SK-N-SH (cell line): ENCODE results near the gene IPPK. TPM values are rescaled to one million over a fixed set of nuclear protein-coding genes. Genes with fewer than 3 reads are reported as not detected.

Experiments used
- CTCF ChIA-PET: fragments of 300-600, 350-600 bp; formaldehyde crosslinking; extraction: SDS; loops from one replicate; lab custom pipeline; 2021; lab: Yijun Ruan, JAX
- POLR2A ChIA-PET: fragments of 350-600 bp; sonication (Branson Sonifier 250); formaldehyde crosslinking; extraction: SDS; loops from one replicate; lab custom pipeline; 2020; ENCODE audit warnings: antibody characterized with exemption, inconsistent platforms; lab: Yijun Ruan, JAX
- DNase-seq: peaks from one replicate; pipeline ENCODE4 v3.0.0; 2012
- H2AFZ ChIP-seq: fragments of 200-600 bp; sonication (generic); 2 replicates; pipeline ENCODE4 v1.8.1; 2016; ENCODE audit warnings: antibody characterized with exemption, mild to moderate bottlenecking, low read depth
- H3F3A ChIP-seq: fragments of 200-600 bp; sonication (generic); replicated peaks from 2 replicates; pipeline ENCODE3; 2016; ENCODE audit warnings: antibody characterized with exemption, mild to moderate bottlenecking; ENCODE audit not compliant: insufficient read depth
- H3K27ac ChIP-seq, 2 experiments: fragments of 200-500 bp in 1 of 2; fragments of 200-600 bp in 1 of 2; sonication (Bioruptor generic) in 1 of 2; sonication (generic), shearing (Covaris generic) in 1 of 2; 2 replicates each; pipeline versions ENCODE4 v1.5.1 to v1.6.1; 2014 to 2016; ENCODE audit warnings: low read depth in 2 of 2, inconsistent platforms in 1 of 2, low read length in 1 of 2, mild to moderate bottlenecking in 1 of 2, mixed read lengths in 1 of 2
- H3K27me3 ChIP-seq: fragments of 200-600 bp; sonication (generic), shearing (Covaris generic); 2 replicates; pipeline ENCODE4 v1.6.1; 2016; ENCODE audit warnings: mixed run types; ENCODE audit not compliant: insufficient read depth
- H3K36me3 ChIP-seq, 2 experiments: fragments of 200-500 bp in 1 of 2; fragments of 200-600 bp in 1 of 2; sonication (Bioruptor generic) in 1 of 2; sonication (generic) in 1 of 2; replicated peaks in 1 of 2; 2 replicates each; pipeline versions ENCODE3 to v1.5.1; 2014 to 2016; ENCODE audit warnings: low read length in 1 of 2, mild to moderate bottlenecking in 1 of 2; ENCODE audit not compliant: insufficient read depth in 2 of 2, control insufficient read depth in 1 of 2
- H3K4me1 ChIP-seq, 2 experiments: fragments of 200-500 bp in 1 of 2; fragments of 200-600 bp in 1 of 2; sonication (Bioruptor generic) in 1 of 2; sonication (generic), shearing (Covaris generic) in 1 of 2; 2 replicates each; pipeline versions ENCODE4 v1.5.1 to v1.6.1; 2014 to 2016; ENCODE audit warnings: low read depth in 1 of 2, low read length in 1 of 2, mixed run types in 1 of 2; ENCODE audit not compliant: insufficient read depth in 2 of 2, control insufficient read depth in 1 of 2
- H3K4me2 ChIP-seq: fragments of 200-600 bp; sonication (generic), shearing (Covaris generic); 2 replicates; pipeline ENCODE4 v1.6.1; 2017; ENCODE audit warnings: mixed run types
- H3K4me3 ChIP-seq, 2 experiments: fragments of 200-500 bp in 1 of 2; fragments of 200-600 bp in 1 of 2; sonication (Bioruptor generic) in 1 of 2; sonication (generic), shearing (Covaris generic) in 1 of 2; 2 replicates each; pipeline versions ENCODE4 v1.5.1 to v1.8.1; 2014 to 2016; ENCODE audit warnings: low read depth in 2 of 2, inconsistent platforms in 1 of 2, low read length in 1 of 2, mild to moderate bottlenecking in 1 of 2, mixed read lengths in 1 of 2, moderate library complexity in 1 of 2
- H3K79me2 ChIP-seq: fragments of 200-600 bp; sonication (generic); 2 replicates; pipeline ENCODE4 v1.8.1; 2017; ENCODE audit warnings: mild to moderate bottlenecking; ENCODE audit not compliant: insufficient read depth
- H3K9ac ChIP-seq: fragments of 200-600 bp; sonication (generic); 2 replicates; pipeline ENCODE4 v1.6.1; 2017; ENCODE audit warnings: mixed run types
- H3K9me2 ChIP-seq: fragments of 200-600 bp; sonication (generic); 2 replicates; pipeline ENCODE4 v1.6.1; 2017; ENCODE audit warnings: mixed run types
- H3K9me3 ChIP-seq: fragments of 200-600 bp; sonication (generic); 2 replicates; pipeline ENCODE4 v1.6.1; 2017; ENCODE audit warnings: mixed run types, mild to moderate bottlenecking, moderate library complexity
- H4K20me1 ChIP-seq: fragments of 200-600 bp; sonication (generic); 2 replicates; pipeline ENCODE4 v1.6.1; 2017; ENCODE audit warnings: mild to moderate bottlenecking, mixed run types; ENCODE audit not compliant: insufficient read depth
- EZH2phosphoT487 ChIP-seq: fragments of 200-600 bp; sonication (generic); IDR thresholded peaks from 2 replicates; pipeline ENCODE4 v1.6.1; 2017; ENCODE audit warnings: low read depth, mixed run types, mild to moderate bottlenecking, antibody characterized with exemption, moderate library complexity, borderline replicate concordance
- FOSL2 ChIP-seq: IDR thresholded peaks from 2 replicates; pipeline ENCODE4 v1.4.0; 2012; ENCODE audit warnings: low read depth, mild to moderate bottlenecking, moderate library complexity, borderline replicate concordance
- FOXJ3 ChIP-seq: sonication (generic); formaldehyde crosslinking; IDR thresholded peaks from 2 replicates; pipeline ENCODE4 v1.5.1; 2020; ENCODE audit warnings: mild to moderate bottlenecking, missing genetic modification reagents
- NRF1 ChIP-seq: IDR thresholded peaks from 2 replicates; pipeline ENCODE4 v1.6.1; 2012; ENCODE audit warnings: low read depth, mild to moderate bottlenecking, low read length
- POLR2AphosphoS5 ChIP-seq: IDR thresholded peaks from 2 replicates; pipeline ENCODE4 v1.6.1; 2012; ENCODE audit warnings: low read depth, low read length
- REST ChIP-seq: IDR thresholded peaks from 2 replicates; pipeline ENCODE4 v1.6.1; 2012; ENCODE audit warnings: mild to moderate bottlenecking, low read depth, low read length, moderate library complexity
- SMC3 ChIP-seq: IDR thresholded peaks from 2 replicates; pipeline ENCODE4 v1.6.1; 2012; ENCODE audit warnings: low read depth, low read length, improper control_type of control experiment
- TCF12 ChIP-seq: IDR thresholded peaks from 2 replicates; pipeline ENCODE4 v1.4.0; 2012
- USF1 ChIP-seq: IDR thresholded peaks from 2 replicates; pipeline ENCODE4 v1.4.0; 2012; ENCODE audit warnings: low read depth, borderline replicate concordance
- YY1 ChIP-seq: IDR thresholded peaks from 2 replicates; pipeline ENCODE4 v1.4.0; 2012; ENCODE audit warnings: low read depth, mild to moderate bottlenecking
- WGBS: methylation state at CpG from one replicate; pipeline ENCODE4 v1.1.6; 2017; ENCODE audit warnings: low lambda C conversion rate; 5-methylcytosine and 5-hydroxymethylcytosine counted together
- polyA plus RNA-seq, 3 experiments: library from polyadenylated mRNA; depleted of rRNA; stranded (reverse); fragments of >200 nt; gene quantifications; 2 replicates each; pipeline ENCODE4 v1.2.3, GENCODE V29; 2012
- TF ChIP-seq, protein P1 (sequence below): IDR thresholded peaks from 2 replicates; pipeline ENCODE4; 2012

IPPK gene
- polyA plus RNA-seq, 1 of the 3 experiments (the other 2 are of a cell fraction), result 16.5 TPM

GRCh38 chr9:92647671-92648473 is 22.1 kb downstream of the IPPK start (continued):
- TF ChIP-seq REST (no peak), USF1 (no peak), SMC3 (no peak)
- TF ChIP-seq, protein P1, sequence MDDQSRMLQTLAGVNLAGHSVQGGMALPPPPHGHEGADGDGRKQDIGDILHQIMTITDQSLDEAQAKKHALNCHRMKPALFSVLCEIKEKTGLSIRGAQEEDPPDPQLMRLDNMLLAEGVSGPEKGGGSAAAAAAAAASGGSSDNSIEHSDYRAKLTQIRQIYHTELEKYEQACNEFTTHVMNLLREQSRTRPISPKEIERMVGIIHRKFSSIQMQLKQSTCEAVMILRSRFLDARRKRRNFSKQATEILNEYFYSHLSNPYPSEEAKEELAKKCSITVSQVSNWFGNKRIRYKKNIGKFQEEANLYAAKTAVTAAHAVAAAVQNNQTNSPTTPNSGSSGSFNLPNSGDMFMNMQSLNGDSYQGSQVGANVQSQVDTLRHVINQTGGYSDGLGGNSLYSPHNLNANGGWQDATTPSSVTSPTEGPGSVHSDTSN, result no peak
- TF ChIP-seq, all 33 proteins: peak for 0

- H4K20me1 ChIP-seq, result no peaks in the 10 kb centered on the region
- no peak overlapping the region for H3K4me2 ChIP-seq
- peaks cover 0 to 20% of the 10 kb centered on the region in 2 experiments; a peak in 1 of 4 replicates for H3K4me1 ChIP-seq
- no peaks in the 10 kb centered on the region for H3K9me2 ChIP-seq
- H3K79me2 ChIP-seq, result peaks cover 15% of the 10 kb centered on the region; the same call in 1 of the 2 replicates
- H3K9ac ChIP-seq, result no peak overlapping the region
- no peak overlapping the region for H3K27ac ChIP-seq
- no peaks in the 10 kb centered on the region for H3K9me3 ChIP-seq
- POLR2A ChIA-PET, result no interaction called here
- peaks cover 50 to 86% of the 10 kb centered on the region in 2 experiments for H3K36me3 ChIP-seq
- CTCF ChIA-PET, result interaction anchor here (0.6 to 1.6 kb wide), 6 partner anchors 9 to 511 kb away, joined by 3 to 4 read pairs (median 4); no protein-coding TSS in a partner anchor
- H3K4me3 ChIP-seq, result no peak overlapping the region
- no peaks in the 10 kb centered on the region for H3F3A ChIP-seq
- no peaks in the 10 kb centered on the region for H3K27me3 ChIP-seq
- TF ChIP-seq YY1, result no peak
- no peak for TF ChIP-seq SMC3
- TF ChIP-seq, all 33 proteins: peak for 0
- DNase-seq, result no peak
- no peak overlapping the region for H2AFZ ChIP-seq
- 95% methylated on average over 4 of the region's 4 CpGs for WGBS
Observed at GRCh38 chr9:92645041-92645440, 24.9 kb downstream of the IPPK start.

GRCh38 chr9:92644278-92644677 is 25.7 kb downstream of the IPPK start:
- Histone ChIP-seq H3K4me2 (no peak overlapping the region), H3K27ac (no peak overlapping the region), H3K9me2 (no peaks in the 10 kb centered on the region), H3K36me3 (peaks cover 49 to 92% of the 10 kb centered on the region in 2 experiments), H3F3A (no peaks in the 10 kb centered on the region), H4K20me1 (no peaks in the 10 kb centered on the region), H3K27me3 (no peaks in the 10 kb centered on the region), H3K79me2 (peaks cover 14% of the 10 kb centered on the region; the same call in 1 of the 2 replicates), H2AFZ (no peak overlapping the region), H3K4me3 (no peak overlapping the region), H3K9ac (no peak overlapping the region), H3K4me1 (peaks cover 0 to 15% of the 10 kb centered on the region in 2 experiments; a peak in 1 of 4 replicates), H3K9me3 (no peaks in the 10 kb centered on the region)
- POLR2A ChIA-PET, result no interaction called here
- 95% methylated on average over 7 of the region's 7 CpGs for WGBS
- CTCF ChIA-PET, result interaction anchor here (0.6 to 1.6 kb wide), 5 partner anchors 9 to 510 kb away, joined by 3 to 4 read pairs (median 4); no protein-coding TSS in a partner anchor
- DNase-seq, result no peak
- TF ChIP-seq FOSL2 (no peak), NRF1 (no peak), EZH2phosphoT487 (no peak), TCF12 (no peak), FOXJ3 (CRISPR knock-in tag) (no peak), REST (no peak), POLR2AphosphoS5 (no peak)
